BLaER1 treated with 17β-estradiol and CSF1 and Interleukin-3, amounts not matched to agents 10 nM and 100 nM (cell line): ENCODE results near the gene SPTSSB.

Experiments used
- H3K27ac ChIP-seq, 11 experiments: shearing (Covaris generic); formaldehyde crosslinking; 2 replicates each; pipeline ENCODE4 v1.8.1; 2022
- H3K27me3 ChIP-seq, 11 experiments: shearing (Covaris generic); formaldehyde crosslinking; 2 replicates each; pipeline ENCODE4 v1.8.1; 2022
- H3K36me3 ChIP-seq, 11 experiments: shearing (Covaris generic); formaldehyde crosslinking; 2 replicates each; pipeline ENCODE4 v1.8.1; 2022
- H3K4me1 ChIP-seq, 10 experiments: shearing (Covaris generic); formaldehyde crosslinking; 2 replicates each; pipeline ENCODE4 v1.8.1; 2022
- H3K4me2 ChIP-seq, 11 experiments: shearing (Covaris generic); formaldehyde crosslinking; 2 replicates each; pipeline ENCODE4 v1.8.1; 2022
- H3K4me3 ChIP-seq, 10 experiments: shearing (Covaris generic); formaldehyde crosslinking; 2 replicates each; pipeline ENCODE4 v1.8.1; 2022
- H3K9ac ChIP-seq, 11 experiments: shearing (Covaris generic); formaldehyde crosslinking; 2 replicates each; pipeline ENCODE4 v1.8.1; 2022
- H3K9me3 ChIP-seq, 11 experiments: shearing (Covaris generic); formaldehyde crosslinking; replicated peaks in 1 of 11; 2 replicates each; pipeline ENCODE4 v1.8.1; 2022
- H4K20me1 ChIP-seq, 11 experiments: shearing (Covaris generic); formaldehyde crosslinking; 2 replicates each; pipeline ENCODE4 v1.8.1; 2022
- Cebpa-rat ChIP-seq, 11 experiments: shearing (Covaris generic); IDR thresholded peaks; 2 replicates each; pipeline ENCODE4 v1.8.1; 2022

Gene SPTSSB

GRCh38 chr3:161409858-161410257, 38.5 kb upstream of the SPTSSB start:
- no peak for TF ChIP-seq Cebpa-rat (IDR thresholded peaks at IDR 0.05)
- H3K4me2 ChIP-seq = no peak overlapping the region
- H3K4me3 ChIP-seq = no peak overlapping the region
- no peaks in the 10 kb centered on the region for H4K20me1 ChIP-seq
- H3K27ac ChIP-seq = no peak overlapping the region
- H3K9ac ChIP-seq = peak overlapping the region in 1 of 11 experiments; percentile 20; a peak in 1 of 22 replicates
- H3K27me3 ChIP-seq = no peaks in the 10 kb centered on the region
- H3K9me3 ChIP-seq = peaks cover 3 to 10% (median 9%) of the 10 kb centered on the region in 11 experiments; a peak in 13 of 22 replicates
- H3K36me3 ChIP-seq = no peaks in the 10 kb centered on the region; a peak in 1 of 22 replicates
- H3K4me1 ChIP-seq = peaks cover 11 to 29% (median 21%) of the 10 kb centered on the region in 10 experiments

GRCh38 chr3:161409069-161409468, 37.8 kb upstream of the SPTSSB start:
- TF ChIP-seq Cebpa-rat (IDR thresholded peaks at IDR 0.05) = no peak
- H3K4me2 ChIP-seq = no peak overlapping the region
- H3K36me3 ChIP-seq = no peaks in the 10 kb centered on the region; a peak in 1 of 22 replicates
- no peak overlapping the region for H3K4me3 ChIP-seq
- peaks cover 11 to 28% (median 21%) of the 10 kb centered on the region in 10 experiments for H3K4me1 ChIP-seq
- H4K20me1 ChIP-seq = no peaks in the 10 kb centered on the region
- no peak overlapping the region for H3K9ac ChIP-seq
- H3K9me3 ChIP-seq = peaks cover 6 to 14% (median 10%) of the 10 kb centered on the region in 11 experiments; a peak in 13 of 22 replicates
- no peak overlapping the region for H3K27ac ChIP-seq
- H3K27me3 ChIP-seq = no peaks in the 10 kb centered on the region

GRCh38 chr3:161406594-161407555, 35.6 kb upstream of the SPTSSB start:
- no peak for TF ChIP-seq Cebpa-rat (IDR thresholded peaks at IDR 0.05)
- peak overlapping the region; percentile 35 to 67 (median 44) for H3K4me2 ChIP-seq

GRCh38 chr3:161405836-161406235, 34.5 kb upstream of the SPTSSB start:
- TF ChIP-seq Cebpa-rat (IDR thresholded peaks at IDR 0.05) = no peak

More at GRCh38 chr3:161406594-161407555, 35.6 kb upstream of the SPTSSB start:
- H3K27ac ChIP-seq = peak overlapping the region in 1 of 11 experiments; percentile 19; a peak in 2 of 22 replicates
- no peak overlapping the region for H3K9ac ChIP-seq
- no peaks in the 10 kb centered on the region for H3K27me3 ChIP-seq
- peaks cover 6 to 14% (median 10%) of the 10 kb centered on the region in 11 experiments; a peak in 13 of 22 replicates for H3K9me3 ChIP-seq
- H3K4me1 ChIP-seq = peaks cover 11 to 17% (median 13%) of the 10 kb centered on the region in 10 experiments
- H4K20me1 ChIP-seq = no peaks in the 10 kb centered on the region
- H3K36me3 ChIP-seq = no peaks in the 10 kb centered on the region; a peak in 1 of 22 replicates
- no peak overlapping the region for H3K4me3 ChIP-seq

GRCh38 chr3:161405087-161405486, 33.8 kb upstream of the SPTSSB start:
- Histone ChIP-seq H3K4me1 (peaks cover 11 to 17% (median 13%) of the 10 kb centered on the region in 10 experiments), H3K4me2 (no peak overlapping the region), H3K9me3 (peaks cover 6 to 14% (median 10%) of the 10 kb centered on the region in 11 experiments; a peak in 13 of 22 replicates), H4K20me1 (no peaks in the 10 kb centered on the region), H3K27ac (no peak overlapping the region), H3K27me3 (no peaks in the 10 kb centered on the region), H3K4me3 (no peak overlapping the region), H3K9ac (no peak overlapping the region), H3K36me3 (no peaks in the 10 kb centered on the region; a peak in 1 of 22 replicates)
- TF ChIP-seq Cebpa-rat (IDR thresholded peaks at IDR 0.05) = no peak

More at GRCh38 chr3:161405836-161406235, 34.5 kb upstream of the SPTSSB start:
- peak overlapping the region in 9 of 11 experiments; percentile 35 to 52 (median 44); a peak in 9 of 22 replicates for H3K4me2 ChIP-seq
- H3K9ac ChIP-seq = no peak overlapping the region
- no peaks in the 10 kb centered on the region for H3K27me3 ChIP-seq
- peaks cover 6 to 14% (median 10%) of the 10 kb centered on the region in 11 experiments; a peak in 13 of 22 replicates for H3K9me3 ChIP-seq
- no peak overlapping the region for H3K4me3 ChIP-seq
- H4K20me1 ChIP-seq = no peaks in the 10 kb centered on the region
- H3K36me3 ChIP-seq = no peaks in the 10 kb centered on the region; a peak in 1 of 22 replicates
- H3K4me1 ChIP-seq = peaks cover 11 to 17% (median 13%) of the 10 kb centered on the region in 10 experiments
- H3K27ac ChIP-seq = no peak overlapping the region

GRCh38 chr3:161403251-161403650, 31.9 kb upstream of the SPTSSB start:
- no peak overlapping the region for H3K27ac ChIP-seq
- H4K20me1 ChIP-seq = no peaks in the 10 kb centered on the region
- H3K4me3 ChIP-seq = no peak overlapping the region
- H3K9ac ChIP-seq = no peak overlapping the region
- H3K4me2 ChIP-seq = no peak overlapping the region
- no peaks in the 10 kb centered on the region for H3K27me3 ChIP-seq
- peaks cover 6 to 24% (median 13%) of the 10 kb centered on the region in 11 experiments; a peak in 14 of 22 replicates for H3K9me3 ChIP-seq
- TF ChIP-seq Cebpa-rat (IDR thresholded peaks at IDR 0.05) = no peak
- H3K36me3 ChIP-seq = no peaks in the 10 kb centered on the region; a peak in 1 of 22 replicates
- H3K4me1 ChIP-seq = peaks cover 11 to 17% (median 13%) of the 10 kb centered on the region in 10 experiments

- Histone ChIP-seq H3K9ac (no peak overlapping the region), H3K36me3 (no peaks in the 10 kb centered on the region; a peak in 1 of 22 replicates), H3K9me3 (peaks cover 6 to 24% (median 13%) of the 10 kb centered on the region in 11 experiments; a peak in 14 of 22 replicates), H3K4me2 (no peak overlapping the region), H3K27ac (no peak overlapping the region), H4K20me1 (no peaks in the 10 kb centered on the region), H3K4me1 (peaks cover 5 to 7% (median 6%) of the 10 kb centered on the region in 10 experiments), H3K27me3 (no peaks in the 10 kb centered on the region), H3K4me3 (no peak overlapping the region)
- no peak for TF ChIP-seq Cebpa-rat (IDR thresholded peaks at IDR 0.05)
Observed at GRCh38 chr3:161401389-161401788, 30.1 kb upstream of the SPTSSB start.

GRCh38 chr3:161400650-161401049, 29.3 kb upstream of the SPTSSB start:
- Histone ChIP-seq H3K4me1 (peaks cover under 1 to 4% (median 1%) of the 10 kb centered on the region in 10 experiments; a peak in 14 of 20 replicates), H3K27me3 (no peaks in the 10 kb centered on the region), H3K36me3 (no peaks in the 10 kb centered on the region; a peak in 1 of 22 replicates), H3K4me3 (no peak overlapping the region), H3K9me3 (peaks cover 6 to 23% (median 12%) of the 10 kb centered on the region in 11 experiments; a peak in 14 of 22 replicates), H4K20me1 (no peaks in the 10 kb centered on the region), H3K27ac (no peak overlapping the region), H3K4me2 (no peak overlapping the region), H3K9ac (no peak overlapping the region)
- TF ChIP-seq Cebpa-rat (IDR thresholded peaks at IDR 0.05) = no peak
